ENCODE data around the gene APOO. TPM values are rescaled to one million over a fixed set of nuclear protein-coding genes. Genes with fewer than 3 reads are reported as not detected.

APOO gene
- total and polyA plus RNA-seq, 2 experiments from 2014 or later = 44.9 to 161 TPM

GRCh38 chrX:23902419-23902818 lies 5.3 kb downstream of the APOO start:
- Histone ChIP-seq H3K36me3 (no peaks in the 10 kb centered on the region), H3K9me3 (ENCODE audit: low read depth) (no peaks in the 10 kb centered on the region), H3K27me3 (no peaks in the 10 kb centered on the region), H3K4me3 (no peak overlapping the region), H3K27ac (peak overlapping the region; percentile 76), H3K4me1 (ENCODE audit: low read depth) (peaks cover 37% of the 10 kb centered on the region)
- DNase-seq (ENCODE audit: low read depth in 1 of 2, low spot score in 1 of 2) = peak; percentile 67 to 75
- peak; percentile 32 for TF ChIP-seq CTCF (IDR thresholded peaks at IDR 0.05; ENCODE audit: low read depth, low read length)

GRCh38 chrX:23901805-23902204 lies 5.9 kb downstream of the APOO start:
- TF ChIP-seq CTCF (IDR thresholded peaks at IDR 0.05; ENCODE audit: low read depth, low read length) = peak; percentile 64
- Histone ChIP-seq H3K4me3 (no peak overlapping the region), H3K4me1 (ENCODE audit: low read depth) (peaks cover 37% of the 10 kb centered on the region), H3K9me3 (ENCODE audit: low read depth) (no peaks in the 10 kb centered on the region), H3K27ac (peak overlapping the region; percentile 76), H3K27me3 (no peaks in the 10 kb centered on the region), H3K36me3 (no peaks in the 10 kb centered on the region)
- DNase-seq (ENCODE audit: low read depth in 1 of 2, low spot score in 1 of 2) = peak; percentile 87 to 88

GRCh38 chrX:23901060-23901459 lies 6.7 kb downstream of the APOO start:
- TF ChIP-seq CTCF (IDR thresholded peaks at IDR 0.05; ENCODE audit: low read depth, low read length) = no peak
- peaks cover 37% of the 10 kb centered on the region for H3K4me1 ChIP-seq (ENCODE audit: low read depth)
- H3K27ac ChIP-seq = peak overlapping the region; percentile 76
- DNase-seq (ENCODE audit: low read depth in 1 of 2, low spot score in 1 of 2) = peak in 1 of 2 donors; percentile 68
- H3K36me3 ChIP-seq = no peaks in the 10 kb centered on the region
- no peaks in the 10 kb centered on the region for H3K27me3 ChIP-seq
- no peaks in the 10 kb centered on the region for H3K9me3 ChIP-seq (ENCODE audit: low read depth)
- H3K4me3 ChIP-seq = no peak overlapping the region

GRCh38 chrX:23900220-23900797 lies 7.4 kb downstream of the APOO start:
- Histone ChIP-seq H3K36me3 (no peaks in the 10 kb centered on the region), H3K9me3 (ENCODE audit: low read depth) (no peaks in the 10 kb centered on the region), H3K27me3 (no peaks in the 10 kb centered on the region), H3K4me3 (no peak overlapping the region), H3K27ac (peak overlapping the region; percentile 76), H3K4me1 (ENCODE audit: low read depth) (peaks cover 37% of the 10 kb centered on the region)
- DNase-seq (ENCODE audit: low read depth in 1 of 2, low spot score in 1 of 2) = no peak
- TF ChIP-seq CTCF (IDR thresholded peaks at IDR 0.05; ENCODE audit: low read depth, low read length) = no peak

- Histone ChIP-seq H3K4me1 (ENCODE audit: low read depth) (peaks cover 37% of the 10 kb centered on the region), H3K4me3 (no peak overlapping the region), H3K27me3 (no peaks in the 10 kb centered on the region), H3K27ac (no peak overlapping the region), H3K9me3 (ENCODE audit: low read depth) (no peaks in the 10 kb centered on the region), H3K36me3 (no peaks in the 10 kb centered on the region)
- peak in 1 of 2 donors; percentile 48 for DNase-seq (ENCODE audit: low read depth in 1 of 2, low spot score in 1 of 2)
- TF ChIP-seq CTCF (IDR thresholded peaks at IDR 0.05; ENCODE audit: low read depth, low read length) = no peak
Observed at GRCh38 chrX:23898412-23898959, 9.3 kb downstream of the APOO start.

Measured in cardiac muscle cell (in vitro differentiated cells and primary cell).